ENCODE results near the gene ADSS2. TPM values are rescaled to one million over a fixed set of nuclear protein-coding genes. Genes with fewer than 3 reads are reported as not detected.

The ADSS2 gene
- total and polyA plus RNA-seq, 7 experiments from 2014 or later: 25.3 to 61.0 (median 42.3) TPM

DNA sequence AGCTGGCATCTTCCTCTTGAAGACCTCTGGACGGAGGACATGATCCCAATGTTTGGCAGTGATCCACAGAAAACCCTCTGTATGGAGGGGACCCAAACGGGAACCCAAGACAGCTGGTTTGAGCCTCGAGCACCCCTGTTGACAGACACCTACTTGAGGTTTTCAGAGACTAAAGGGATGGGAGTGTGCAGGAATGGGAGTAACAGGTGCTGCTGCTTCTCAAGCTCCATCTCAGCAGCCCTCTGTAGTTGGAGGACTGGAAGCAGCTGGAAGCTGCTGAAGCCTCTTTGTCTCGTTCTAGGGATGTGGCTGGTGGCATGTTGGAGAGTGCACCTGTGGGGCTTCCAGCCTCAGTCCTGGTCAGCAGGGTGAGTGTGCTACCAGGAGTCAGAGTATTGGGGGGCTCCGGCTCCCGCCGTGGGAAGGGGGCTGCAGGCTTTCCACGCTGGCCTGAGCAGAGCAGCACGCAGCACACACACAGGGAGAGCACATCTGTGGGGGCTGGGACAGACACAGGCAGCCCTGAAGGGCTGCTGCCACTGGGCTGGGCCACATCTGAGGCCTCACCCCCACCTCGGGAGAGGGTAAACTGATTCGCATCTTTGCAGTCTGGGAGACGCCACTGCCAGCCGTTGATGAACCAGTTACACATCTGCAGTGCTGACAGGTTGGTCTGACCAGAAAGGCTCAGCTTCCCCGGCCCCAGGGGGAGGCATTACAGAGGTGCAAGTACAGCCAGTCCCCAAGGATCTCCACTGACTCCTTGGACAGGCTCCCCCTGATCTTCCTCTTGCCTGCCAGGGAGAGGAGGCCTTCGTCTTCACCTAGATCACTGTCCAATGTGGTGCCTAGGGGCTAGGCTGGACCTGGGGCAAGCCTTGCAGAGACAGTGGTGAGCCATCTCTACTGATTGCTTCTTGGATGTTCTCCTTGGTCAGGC is 56.6 kb downstream of the ADSS2 start:
- no peak for ATAC-seq
- Histone ChIP-seq H3K27me3 (ENCODE audit: control insufficient read depth in 2 of 2, insufficient read depth in 2 of 2, low read length in 2 of 2) (no peaks in the 10 kb centered on the region), H3K4me1 (ENCODE audit: control insufficient read depth in 2 of 2, insufficient read depth in 2 of 2, low read length in 2 of 2) (no peaks in the 10 kb centered on the region), H3K27ac (ENCODE audit: low read depth, low read length) (no peak overlapping the region), H3K4me3 (ENCODE audit: low read length) (no peak overlapping the region), H3K9me3 (ENCODE audit: control insufficient read depth in 2 of 3, low read length in 3 of 3) (no peaks in the 10 kb centered on the region), H3K36me3 (ENCODE audit: control insufficient read depth in 2 of 3, insufficient read depth in 3 of 3, low read length in 3 of 3) (no peaks in the 10 kb centered on the region)
- Mint-ChIP-seq H3K36me3 (peaks cover 0 to 8% (median 4%) of the 10 kb centered on the region in 5 donors), H3K27ac (peak overlapping the region in 4 of 9 donors; percentile 16 to 60 (median 45)), H3K4me1 (peaks cover 0 to 15% (median 8%) of the 10 kb centered on the region in 7 donors), H3K9me3 (peaks cover 0 to 20% (median 1%) of the 10 kb centered on the region in 11 donors), H3K4me3 (no peak overlapping the region), H3K27me3 (no peaks in the 10 kb centered on the region)
- intact Hi-C loops (cut with micrococcal nuclease): no loop called here
- ChIA-PET CTCF (no interaction called here), POLR2A (no interaction called here)
- no peak for DNase-seq

DNA sequence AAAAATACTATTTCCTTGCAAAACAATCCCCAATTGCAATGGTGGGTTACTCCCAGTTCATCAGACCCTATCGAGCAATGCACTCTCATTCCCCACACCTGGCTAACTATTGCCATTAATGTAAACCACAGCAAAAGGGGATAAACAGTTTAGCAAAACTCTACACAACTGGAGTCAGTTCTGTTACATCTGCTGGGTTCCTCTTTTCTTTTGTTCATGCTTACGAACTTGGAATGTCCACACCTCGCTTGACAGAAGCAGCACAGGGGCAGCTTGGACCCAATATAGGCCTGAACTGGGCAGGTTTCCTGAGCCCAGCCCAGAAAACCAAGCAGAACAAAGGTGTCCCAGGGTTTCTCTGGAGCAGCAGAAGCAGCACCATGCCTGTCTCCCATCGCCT is 57.4 kb downstream of the ADSS2 start:
- H3K27ac Mint-ChIP-seq: peak overlapping the region in 1 of 9 donors; percentile 16
- Histone ChIP-seq H3K27me3 (ENCODE audit: control insufficient read depth in 2 of 2, insufficient read depth in 2 of 2, low read length in 2 of 2) (no peaks in the 10 kb centered on the region), H3K4me3 (ENCODE audit: low read length) (no peak overlapping the region), H3K4me1 (ENCODE audit: control insufficient read depth in 2 of 2, insufficient read depth in 2 of 2, low read length in 2 of 2) (no peaks in the 10 kb centered on the region), H3K27ac (ENCODE audit: low read depth, low read length) (no peak overlapping the region), H3K9me3 (ENCODE audit: control insufficient read depth in 2 of 3, low read length in 3 of 3) (no peaks in the 10 kb centered on the region), H3K36me3 (ENCODE audit: control insufficient read depth in 2 of 3, insufficient read depth in 3 of 3, low read length in 3 of 3) (no peaks in the 10 kb centered on the region)
- ATAC-seq: no peak
- ChIA-PET CTCF (no interaction called here), POLR2A (no interaction called here)
- H3K27me3 Mint-ChIP-seq: no peaks in the 10 kb centered on the region
- peaks cover 0 to 8% (median 4%) of the 10 kb centered on the region in 5 donors for H3K36me3 Mint-ChIP-seq
- intact Hi-C loops (cut with micrococcal nuclease): no loop called here
- DNase-seq: no peak
- no peak overlapping the region for H3K4me3 Mint-ChIP-seq
- H3K4me1 Mint-ChIP-seq: peaks cover 0 to 15% (median 8%) of the 10 kb centered on the region in 7 donors
- H3K9me3 Mint-ChIP-seq: peaks cover 0 to 20% (median 1%) of the 10 kb centered on the region in 11 donors

DNA sequence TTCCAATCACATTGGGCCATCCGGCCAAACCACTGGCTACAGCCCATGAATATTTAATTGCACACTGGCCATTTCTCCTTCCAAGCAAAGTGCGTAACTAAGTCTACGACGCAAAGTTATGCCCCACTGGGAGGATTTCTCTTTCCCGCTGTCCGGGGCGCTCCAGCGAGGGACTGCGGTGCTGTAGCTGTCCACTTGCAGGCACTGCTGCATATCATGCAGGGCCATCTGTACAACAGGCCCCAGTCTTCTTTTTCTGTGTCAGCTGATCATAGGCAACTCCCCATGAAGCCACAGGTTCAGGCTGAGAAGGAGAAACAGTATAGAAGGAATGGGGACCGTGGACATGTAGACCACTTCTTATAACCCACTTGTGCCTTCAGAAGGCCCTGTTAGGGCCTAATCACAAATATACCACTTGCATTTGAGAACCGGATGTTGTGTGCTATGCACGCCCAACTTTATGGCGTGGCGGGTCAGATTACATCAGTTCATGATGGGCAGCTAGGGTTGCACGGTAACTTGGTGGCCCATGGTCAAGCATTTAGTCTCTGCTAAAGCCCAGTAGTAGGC is 58.0 kb downstream of the ADSS2 start:
- CTCF ChIA-PET: no interaction called here
- no peaks in the 10 kb centered on the region for H3K4me1 ChIP-seq (ENCODE audit: control insufficient read depth in 2 of 2, insufficient read depth in 2 of 2, low read length in 2 of 2)
- Mint-ChIP-seq H3K9me3 (peaks cover 0 to 15% (median 0%) of the 10 kb centered on the region in 11 donors), H3K27me3 (no peaks in the 10 kb centered on the region), H3K4me3 (no peak overlapping the region), H3K4me1 (peaks cover 0 to 15% (median 8%) of the 10 kb centered on the region in 7 donors), H3K36me3 (peaks cover 0 to 6% (median 3%) of the 10 kb centered on the region in 5 donors), H3K27ac (no peak overlapping the region)
- no peak for ATAC-seq
- H3K9me3 ChIP-seq (ENCODE audit: control insufficient read depth in 2 of 3, low read length in 3 of 3): no peaks in the 10 kb centered on the region
- POLR2A ChIA-PET: no interaction called here
- H3K4me3 ChIP-seq (ENCODE audit: low read length): no peak overlapping the region
- no peaks in the 10 kb centered on the region for H3K27me3 ChIP-seq (ENCODE audit: control insufficient read depth in 2 of 2, insufficient read depth in 2 of 2, low read length in 2 of 2)
- intact Hi-C loops (cut with micrococcal nuclease): no loop called here
- H3K36me3 ChIP-seq (ENCODE audit: control insufficient read depth in 2 of 3, insufficient read depth in 3 of 3, low read length in 3 of 3): no peaks in the 10 kb centered on the region
- H3K27ac ChIP-seq (ENCODE audit: low read depth, low read length): no peak overlapping the region
- DNase-seq: no peak

- CTCF ChIA-PET: no interaction called here
These were observed 59.9 kb downstream of the ADSS2 start for GRCh38 chr1:244391761-244392160.

DNA sequence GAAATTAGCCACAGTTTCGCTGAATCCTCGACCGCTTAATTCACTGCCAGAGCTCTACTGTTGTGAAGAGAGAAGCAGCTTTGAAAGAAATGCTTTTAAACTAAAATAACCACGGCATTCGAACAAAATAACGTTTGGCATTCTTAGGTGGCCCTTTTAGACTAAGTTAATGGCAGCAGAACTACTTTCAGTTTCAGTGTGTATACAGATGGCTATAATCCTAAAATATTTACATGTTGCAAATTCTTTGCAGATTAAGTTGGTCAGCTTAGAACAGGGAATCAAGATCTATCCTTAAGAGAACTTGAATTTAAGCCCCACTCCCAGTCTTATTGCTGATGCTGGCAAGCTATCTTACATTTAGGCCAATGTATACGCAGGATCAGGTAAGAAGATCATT is 62.7 kb downstream of the ADSS2 start:
- no peaks in the 10 kb centered on the region for H3K4me1 ChIP-seq (ENCODE audit: control insufficient read depth in 2 of 2, insufficient read depth in 2 of 2, low read length in 2 of 2)
- no peaks in the 10 kb centered on the region for H3K36me3 ChIP-seq (ENCODE audit: control insufficient read depth in 2 of 3, insufficient read depth in 3 of 3, low read length in 3 of 3)
- H3K4me3 Mint-ChIP-seq: no peak overlapping the region
- H3K27me3 Mint-ChIP-seq: no peaks in the 10 kb centered on the region
- DNase-seq (no peak), ATAC-seq (no peak)
- intact Hi-C loops (cut with micrococcal nuclease): loop anchor here in 1 of 2 donors (5.0 kb wide), 1 partner anchor 37 kb away; a partner anchor contains a TSS
- H3K9me3 Mint-ChIP-seq: peaks cover 0 to 15% (median 3%) of the 10 kb centered on the region in 11 donors
- CTCF ChIA-PET: no interaction called here
- POLR2A ChIA-PET: no interaction called here
- no peak overlapping the region for H3K27ac ChIP-seq (ENCODE audit: low read depth, low read length)
- peaks cover 0 to 3% (median 0%) of the 10 kb centered on the region in 7 donors for H3K4me1 Mint-ChIP-seq
- H3K27me3 ChIP-seq (ENCODE audit: control insufficient read depth in 2 of 2, insufficient read depth in 2 of 2, low read length in 2 of 2): no peaks in the 10 kb centered on the region
- peaks cover 0 to 9% (median 7%) of the 10 kb centered on the region in 5 donors for H3K36me3 Mint-ChIP-seq
- no peak overlapping the region for H3K27ac Mint-ChIP-seq
- H3K4me3 ChIP-seq (ENCODE audit: low read length): no peak overlapping the region
- no peaks in the 10 kb centered on the region for H3K9me3 ChIP-seq (ENCODE audit: control insufficient read depth in 2 of 3, low read length in 3 of 3)

More at GRCh38 chr1:244391761-244392160, 59.9 kb downstream of the ADSS2 start:
- Histone ChIP-seq H3K4me3 (ENCODE audit: low read length) (no peak overlapping the region), H3K27me3 (ENCODE audit: control insufficient read depth in 2 of 2, insufficient read depth in 2 of 2, low read length in 2 of 2) (no peaks in the 10 kb centered on the region), H3K27ac (ENCODE audit: low read depth, low read length) (no peak overlapping the region), H3K4me1 (ENCODE audit: control insufficient read depth in 2 of 2, insufficient read depth in 2 of 2, low read length in 2 of 2) (no peaks in the 10 kb centered on the region), H3K36me3 (ENCODE audit: control insufficient read depth in 2 of 3, insufficient read depth in 3 of 3, low read length in 3 of 3) (no peaks in the 10 kb centered on the region), H3K9me3 (ENCODE audit: control insufficient read depth in 2 of 3, low read length in 3 of 3) (no peaks in the 10 kb centered on the region)
- POLR2A ChIA-PET: no interaction called here
- H3K4me1 Mint-ChIP-seq: peaks cover 0 to 10% (median 5%) of the 10 kb centered on the region in 7 donors
- peaks cover 0 to 15% (median 3%) of the 10 kb centered on the region in 11 donors for H3K9me3 Mint-ChIP-seq
- H3K27ac Mint-ChIP-seq: no peak overlapping the region
- intact Hi-C loops (cut with micrococcal nuclease): no loop called here
- H3K36me3 Mint-ChIP-seq: peaks cover 0 to 9% (median 7%) of the 10 kb centered on the region in 5 donors
- H3K27me3 Mint-ChIP-seq: no peaks in the 10 kb centered on the region
- DNase-seq (no peak), ATAC-seq (no peak)
- no peak overlapping the region for H3K4me3 Mint-ChIP-seq

- Histone ChIP-seq H3K4me3 (ENCODE audit: low read length) (no peak overlapping the region), H3K9me3 (ENCODE audit: control insufficient read depth in 2 of 3, low read length in 3 of 3) (no peaks in the 10 kb centered on the region), H3K27me3 (ENCODE audit: control insufficient read depth in 2 of 2, insufficient read depth in 2 of 2, low read length in 2 of 2) (no peaks in the 10 kb centered on the region), H3K36me3 (ENCODE audit: control insufficient read depth in 2 of 3, insufficient read depth in 3 of 3, low read length in 3 of 3) (no peaks in the 10 kb centered on the region), H3K27ac (ENCODE audit: low read depth, low read length) (no peak overlapping the region), H3K4me1 (ENCODE audit: control insufficient read depth in 2 of 2, insufficient read depth in 2 of 2, low read length in 2 of 2) (no peaks in the 10 kb centered on the region)
- no peak for ATAC-seq
- Mint-ChIP-seq H3K4me1 (peaks cover 0 to 3% (median 0%) of the 10 kb centered on the region in 7 donors), H3K27ac (no peak overlapping the region), H3K4me3 (no peak overlapping the region), H3K9me3 (peaks cover 0 to 13% (median 3%) of the 10 kb centered on the region in 11 donors), H3K27me3 (no peaks in the 10 kb centered on the region), H3K36me3 (peaks cover 2 to 12% (median 9%) of the 10 kb centered on the region in 5 donors)
- no peak for DNase-seq
- intact Hi-C loops (cut with micrococcal nuclease): loop anchor here in 1 of 2 donors (5.0 kb wide), 1 partner anchor 35 kb away; a partner anchor contains a TSS
- POLR2A ChIA-PET: no interaction called here
- CTCF ChIA-PET: interaction anchor here (0.6 kb wide), 1 partner anchor 115 kb away, joined by 3 read pairs; no protein-coding TSS in a partner anchor
These were observed 64.3 kb downstream of the ADSS2 start for GRCh38 chr1:244387415-244387814.

All from naive thymus-derived CD4-positive, alpha-beta T cell (primary cell).